Stimulated activated CD8-positive, alpha-beta memory T cell treated with anti-CD3 and anti-CD28 coated beads, Interleukin-4, amount 100 ng/mL, for 4 hours (primary cell): ENCODE results near the gene ADGRG3.

ENCODE experiments used
- DNase-seq, 2 donors: peaks; one replicate each; pipeline ENCODE4 v3.0.0-alpha.2; 2020; ENCODE audit warnings: low read depth in 2 of 2, low spot score in 1 of 2

Gene ADGRG3

GRCh38 chr16:57694725-57695679 is 26.9 kb downstream of the ADGRG3 start, which contains the start of gene DRC7:
Gene DRC7, plus strand, starts transcription at chr16:57694806. Its CDS starts 3,144 bp downstream, at chr16:57697950.
- DNase-seq = no peak

GRCh38 chr16:57695680-57696069 is 27.6 kb downstream of the ADGRG3 start:
- DNase-seq = no peak

- no peak for DNase-seq
Observed at GRCh38 chr16:57696240-57696639, 28.1 kb downstream of the ADGRG3 start.

- no peak for DNase-seq
Observed at GRCh38 chr16:57697896-57698537, 29.9 kb downstream of the ADGRG3 start.

GRCh38 chr16:57698812-57699405 is 30.8 kb downstream of the ADGRG3 start:
- no peak for DNase-seq

GRCh38 chr16:57699481-57699880 is 31.4 kb downstream of the ADGRG3 start:
- no peak for DNase-seq

GRCh38 chr16:57699899-57700298 is 31.8 kb downstream of the ADGRG3 start:
- no peak for DNase-seq

- no peak for DNase-seq
Observed at GRCh38 chr16:57700781-57701551, 32.9 kb downstream of the ADGRG3 start.

GRCh38 chr16:57701759-57702371 is 33.8 kb downstream of the ADGRG3 start:
- no peak for DNase-seq

- DNase-seq = no peak
Observed at GRCh38 chr16:57703416-57704010, 35.4 kb downstream of the ADGRG3 start.

- DNase-seq = no peak
Observed at GRCh38 chr16:57704011-57704904, 36.2 kb downstream of the ADGRG3 start.

- no peak for DNase-seq
Observed at GRCh38 chr16:57704905-57705852, 37.1 kb downstream of the ADGRG3 start.

- no peak for DNase-seq
Observed at GRCh38 chr16:57706717-57707116, 38.6 kb downstream of the ADGRG3 start.

- DNase-seq = no peak
Observed at GRCh38 chr16:57707331-57707730, 39.2 kb downstream of the ADGRG3 start.

- DNase-seq = no peak
Observed at GRCh38 chr16:57708168-57708567, 40.1 kb downstream of the ADGRG3 start.

- no peak for DNase-seq
Observed at GRCh38 chr16:57709663-57710062, 41.6 kb downstream of the ADGRG3 start.

- no peak for DNase-seq
Observed at GRCh38 chr16:57711346-57711745, 43.2 kb downstream of the ADGRG3 start.

- no peak for DNase-seq
Observed at GRCh38 chr16:57711993-57712392, 43.9 kb downstream of the ADGRG3 start.
